ENCODE data around the gene FAM237A. TPM values are rescaled to one million over a fixed set of nuclear protein-coding genes. Genes with fewer than 3 reads are reported as not detected.

Gene FAM237A
- total RNA-seq, 1 donor from 2014 or later = not detected

DNA sequence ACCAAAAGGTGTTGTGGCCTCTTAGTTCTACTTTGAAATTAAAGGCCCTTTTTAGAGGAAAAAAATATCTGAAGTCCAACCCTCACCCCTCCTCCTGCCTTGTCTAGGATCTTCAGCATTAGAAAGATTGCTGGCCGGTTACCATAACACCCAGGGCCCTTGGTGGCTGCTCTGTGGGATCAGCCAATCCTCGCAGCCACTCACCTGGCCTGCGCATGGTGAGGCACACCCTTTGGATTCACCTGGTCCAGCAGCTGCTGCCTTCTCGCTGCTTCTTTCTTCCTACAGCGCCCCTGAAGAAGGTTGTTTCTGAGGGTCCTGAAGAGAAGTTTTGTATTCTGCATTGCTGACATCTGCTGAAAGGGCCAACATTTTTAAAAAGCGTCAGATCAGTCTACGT, 50.7 kb downstream of the FAM237A start:
- DNase-seq = no peak

DNA sequence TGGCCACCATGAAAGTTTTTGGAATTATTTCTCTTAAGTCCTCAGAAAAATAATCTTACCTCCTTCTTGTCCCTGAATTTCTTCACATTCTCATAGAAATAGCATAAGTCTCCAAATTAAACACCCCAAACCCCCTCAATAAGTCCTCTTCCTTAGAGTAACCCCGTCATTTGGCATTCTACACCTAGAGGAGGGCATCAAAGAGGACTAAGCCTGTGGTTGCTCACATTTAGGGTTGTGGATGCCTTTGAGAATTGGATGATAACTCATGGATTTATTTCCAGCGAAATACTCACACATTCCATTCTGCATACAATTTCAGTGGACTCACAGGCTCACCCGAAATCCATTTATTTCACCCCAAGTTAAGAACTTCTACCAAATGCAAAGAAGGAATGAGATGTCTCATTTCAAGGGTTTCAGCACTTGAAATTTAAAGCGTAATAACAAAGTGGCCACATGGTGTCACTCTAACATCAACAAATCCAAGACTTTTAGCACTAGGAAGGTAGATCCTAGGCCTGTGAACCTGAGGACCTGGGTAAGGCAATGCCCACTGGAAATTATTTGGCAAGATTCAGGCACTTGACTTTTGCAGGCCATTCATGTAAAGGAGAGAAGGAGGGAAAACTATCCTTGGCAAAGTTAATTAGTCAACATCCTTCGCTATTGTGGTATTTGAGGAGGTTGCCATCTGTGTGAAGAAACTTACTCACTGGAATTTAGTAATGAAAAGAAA, 51.3 kb downstream of the FAM237A start:
- DNase-seq = peak; percentile 83

DNA sequence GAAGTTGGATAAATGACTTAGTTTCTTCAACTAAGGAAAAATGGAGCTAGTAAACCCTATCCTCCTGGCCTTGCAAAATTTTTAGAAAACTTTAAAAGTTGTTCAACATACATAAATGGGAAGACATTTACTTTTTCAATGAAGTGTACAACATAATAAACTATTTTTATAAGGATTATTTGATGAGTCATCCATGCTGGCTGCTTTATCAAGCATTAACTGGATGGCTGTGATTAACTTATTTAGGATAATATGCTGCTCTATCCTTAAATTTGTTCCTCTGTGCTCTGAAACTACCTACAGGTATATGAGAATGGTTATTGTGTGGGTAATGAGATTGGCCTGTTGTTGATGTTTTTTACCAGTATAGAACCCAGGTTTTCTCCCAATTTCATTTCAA, 54.6 kb downstream of the FAM237A start:
- DNase-seq = no peak

DNA sequence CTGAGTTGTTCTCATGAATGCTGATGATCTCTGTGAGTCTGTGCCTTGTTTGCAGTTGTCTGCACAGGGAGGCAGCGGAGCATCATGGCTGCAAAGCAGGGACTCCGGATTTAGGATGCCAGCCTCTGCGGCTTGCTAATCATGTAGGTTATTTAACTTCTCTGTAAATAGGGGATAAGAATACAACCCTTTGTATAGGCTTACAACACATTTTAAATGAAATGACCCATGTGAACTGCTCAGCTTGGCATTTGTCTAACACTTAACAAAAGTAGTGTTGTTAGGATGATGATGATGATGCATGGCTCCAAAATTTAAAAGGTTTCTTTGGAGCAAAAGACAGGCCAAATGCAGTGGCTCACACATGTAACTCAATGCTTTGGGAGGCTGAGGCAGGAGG, 56.5 kb downstream of the FAM237A start:
- DNase-seq = no peak

Other genes with a start within 250 kb of the FAM237A start
- gene ADAM23, start 199.0 kb upstream of the FAM237A start, total RNA-seq = 0.85 and 3.4 TPM in 2 replicates
- gene DYTN, start 75.9 kb downstream of the FAM237A start, total RNA-seq = not detected in 2 replicates
- 0.33 TPM in 1 of 2 replicates, not detected in the other for gene MDH1B, start 122.8 kb downstream of the FAM237A start, total RNA-seq
- gene FASTKD2, start 123.1 kb downstream of the FAM237A start, total RNA-seq = 43.1 and 51.3 TPM in 2 replicates